Mononuclear cell (primary cell): ENCODE results near the gene MACROD1. TPM values are rescaled to one million over a fixed set of nuclear protein-coding genes. Genes with fewer than 3 reads are reported as not detected.

Experiments used
- H3K27me3 ChIP-seq: 2 replicates; pipeline ENCODE4 v1.6.0; 2011; ENCODE audit warnings: low read length, control low read depth; ENCODE audit not compliant: insufficient read depth
- H3K4me1 ChIP-seq: 2 replicates; pipeline ENCODE4 v1.5.1; 2011; ENCODE audit warnings: mild to moderate bottlenecking, low read length, control low read depth; ENCODE audit not compliant: insufficient read depth
- H3K4me3 ChIP-seq: 2 replicates; pipeline ENCODE4 v1.5.1; 2011; ENCODE audit warnings: mild to moderate bottlenecking, low read length, moderate library complexity
- H3K9me3 ChIP-seq: 2 replicates; pipeline ENCODE4 v1.5.1; 2011; ENCODE audit warnings: low read depth, mild to moderate bottlenecking, control low read depth, low read length
- total RNA-seq: library from RNA; depleted of rRNA; stranded (reverse); fragments of >200 nt; gene quantifications from one replicate; pipeline ENCODE4 v1.2.3, GENCODE V29; 2012

MACROD1 gene
- total RNA-seq, 1 donor: 4.0 TPM

- Histone ChIP-seq H3K4me3 (no peak overlapping the region), H3K9me3 (no peaks in the 10 kb centered on the region), H3K4me1 (peaks cover 7% of the 10 kb centered on the region), H3K27me3 (no peaks in the 10 kb centered on the region)
Measured at GRCh38 chr11:64077607-64078006, 88.3 kb downstream of the MACROD1 start.

DNA sequence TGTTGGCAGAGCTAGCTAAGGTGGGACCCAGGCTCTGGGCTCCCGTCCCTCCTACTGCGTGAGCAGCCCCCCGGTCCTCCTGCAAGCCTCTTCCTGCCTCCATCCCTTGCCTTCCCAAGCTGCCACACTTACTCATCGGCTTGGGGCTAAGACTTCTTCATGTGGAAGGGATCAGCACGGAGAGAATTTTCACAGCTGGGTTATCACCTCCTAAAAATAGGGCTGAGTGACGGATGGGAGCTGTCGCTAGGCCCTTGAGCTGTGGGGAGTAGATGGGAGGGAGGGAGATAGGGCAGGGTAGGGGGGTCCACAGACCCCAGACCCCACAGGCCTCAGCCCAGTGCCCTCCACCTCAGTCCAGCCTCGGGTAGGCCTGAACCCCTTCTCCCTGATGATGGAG lies 89.2 kb downstream of the MACROD1 start:
- H3K9me3 ChIP-seq: no peaks in the 10 kb centered on the region
- H3K27me3 ChIP-seq: no peaks in the 10 kb centered on the region
- no peak overlapping the region for H3K4me3 ChIP-seq
- peaks cover 7% of the 10 kb centered on the region for H3K4me1 ChIP-seq

DNA sequence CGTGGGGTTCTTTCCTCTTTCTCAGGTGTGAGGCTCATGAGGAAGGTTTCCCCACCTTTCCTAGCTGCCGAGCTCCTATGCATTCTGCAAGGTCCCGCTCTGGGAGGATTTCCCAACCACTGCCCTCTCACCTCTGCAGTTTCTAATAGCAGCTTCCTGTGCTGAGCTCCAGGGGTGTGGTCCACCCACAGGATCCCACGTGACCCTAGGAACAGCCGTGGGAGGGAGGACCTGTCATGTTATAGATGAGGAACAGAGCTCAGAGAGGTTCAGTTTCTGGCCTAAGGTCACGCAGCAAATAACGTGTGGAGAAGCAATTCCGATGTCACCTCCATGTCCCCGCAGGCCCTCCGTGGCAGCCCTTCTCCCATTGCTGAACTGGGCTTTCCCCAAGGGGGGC lies 91.7 kb downstream of the MACROD1 start:
- Histone ChIP-seq H3K9me3 (no peaks in the 10 kb centered on the region), H3K4me1 (peaks cover 7% of the 10 kb centered on the region), H3K27me3 (no peaks in the 10 kb centered on the region), H3K4me3 (no peak overlapping the region)

- peaks cover 7% of the 10 kb centered on the region for H3K4me1 ChIP-seq
- no peaks in the 10 kb centered on the region for H3K27me3 ChIP-seq
Measured at GRCh38 chr11:64073542-64073941, 92.4 kb downstream of the MACROD1 start.

GRCh38 chr11:64072871-64073270 lies 93.0 kb downstream of the MACROD1 start:
- H3K4me1 ChIP-seq: peaks cover 7% of the 10 kb centered on the region
- H3K9me3 ChIP-seq: no peaks in the 10 kb centered on the region
- no peaks in the 10 kb centered on the region for H3K27me3 ChIP-seq
- no peak overlapping the region for H3K4me3 ChIP-seq

More at GRCh38 chr11:64073542-64073941, 92.4 kb downstream of the MACROD1 start:
- Histone ChIP-seq H3K4me3 (no peak overlapping the region), H3K9me3 (no peaks in the 10 kb centered on the region)

DNA sequence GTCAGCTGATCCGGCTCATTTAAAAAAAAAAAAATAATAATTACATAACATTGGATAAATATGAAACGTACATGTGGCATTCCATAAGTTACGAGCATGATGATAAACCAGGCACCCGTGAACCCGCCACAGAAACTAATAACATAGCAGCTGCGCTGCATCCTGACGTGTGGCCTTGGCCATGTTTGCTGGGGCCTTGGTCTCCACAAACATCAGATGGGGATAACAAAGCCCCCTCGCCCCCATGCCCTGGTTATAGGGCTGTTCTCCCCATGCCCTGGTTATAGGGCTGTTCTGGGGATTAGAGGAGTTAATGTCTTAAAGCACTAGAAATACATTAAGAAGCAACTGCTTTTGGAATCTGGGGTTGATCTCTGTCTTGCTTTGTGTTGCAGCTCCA lies 93.5 kb downstream of the MACROD1 start:
- no peaks in the 10 kb centered on the region for H3K27me3 ChIP-seq
- no peaks in the 10 kb centered on the region for H3K9me3 ChIP-seq
- no peak overlapping the region for H3K4me3 ChIP-seq
- H3K4me1 ChIP-seq: peaks cover 7% of the 10 kb centered on the region

- H3K9me3 ChIP-seq: no peaks in the 10 kb centered on the region
- H3K4me3 ChIP-seq: no peak overlapping the region
- H3K27me3 ChIP-seq: no peaks in the 10 kb centered on the region
- peaks cover 7% of the 10 kb centered on the region for H3K4me1 ChIP-seq
Measured at GRCh38 chr11:64071849-64072248, 94.1 kb downstream of the MACROD1 start.

DNA sequence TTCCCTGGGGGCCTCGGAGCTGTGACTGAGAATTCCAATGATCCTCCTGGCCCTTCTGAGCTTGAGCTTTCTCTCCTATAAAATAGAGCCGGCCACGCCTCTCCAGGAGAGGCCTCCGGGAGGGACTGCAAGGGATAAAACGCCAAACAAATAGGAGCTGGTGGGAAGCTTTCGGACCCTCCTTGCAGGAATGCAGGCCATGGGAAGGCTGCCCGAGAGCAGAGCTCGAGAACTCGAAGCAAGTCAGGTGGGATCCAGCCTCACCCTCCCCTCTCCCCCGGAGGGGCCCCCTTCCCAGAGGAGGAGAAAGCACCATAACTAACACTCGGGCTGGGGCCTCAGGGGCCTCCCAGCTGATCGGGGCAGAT lies 95.6 kb downstream of the MACROD1 start:
- no peak overlapping the region for H3K4me3 ChIP-seq
- peaks cover 7% of the 10 kb centered on the region for H3K4me1 ChIP-seq
- H3K27me3 ChIP-seq: no peaks in the 10 kb centered on the region
- H3K9me3 ChIP-seq: no peaks in the 10 kb centered on the region

GRCh38 chr11:64069401-64070313 lies 96.3 kb downstream of the MACROD1 start:
- Histone ChIP-seq H3K9me3 (no peaks in the 10 kb centered on the region), H3K27me3 (no peaks in the 10 kb centered on the region), H3K4me1 (peaks cover 7% of the 10 kb centered on the region), H3K4me3 (no peak overlapping the region)

GRCh38 chr11:64068705-64069400 lies 97.1 kb downstream of the MACROD1 start:
- Histone ChIP-seq H3K4me3 (no peak overlapping the region), H3K9me3 (no peaks in the 10 kb centered on the region), H3K27me3 (no peaks in the 10 kb centered on the region), H3K4me1 (peaks cover under 1% of the 10 kb centered on the region)

- Histone ChIP-seq H3K27me3 (no peaks in the 10 kb centered on the region), H3K4me3 (no peak overlapping the region), H3K9me3 (no peaks in the 10 kb centered on the region), H3K4me1 (no peaks in the 10 kb centered on the region)
Measured at GRCh38 chr11:64067230-64067993, 98.5 kb downstream of the MACROD1 start.

DNA sequence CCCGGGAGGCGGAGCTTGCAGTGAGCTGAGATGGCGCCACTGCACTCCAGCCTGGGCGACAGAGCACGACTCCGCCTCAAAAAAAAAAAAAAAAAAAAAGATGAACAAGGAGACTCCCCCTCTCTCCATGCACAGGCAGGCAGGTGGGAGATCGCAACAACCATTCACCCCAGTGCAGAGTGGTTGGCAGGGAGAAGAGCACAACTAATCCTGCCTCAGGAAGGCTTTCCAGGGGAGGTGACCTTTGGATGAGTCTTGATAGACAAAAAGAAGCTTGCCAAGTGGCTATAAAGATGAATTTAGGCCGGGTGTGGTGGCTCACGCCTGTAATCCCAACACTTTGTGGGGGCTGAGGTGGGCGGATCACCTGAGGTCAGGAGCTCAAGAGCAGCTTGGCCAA lies 100.2 kb downstream of the MACROD1 start:
- Histone ChIP-seq H3K27me3 (peaks cover 12% of the 10 kb centered on the region), H3K4me1 (peaks cover 8% of the 10 kb centered on the region), H3K4me3 (no peak overlapping the region), H3K9me3 (no peaks in the 10 kb centered on the region)

DNA sequence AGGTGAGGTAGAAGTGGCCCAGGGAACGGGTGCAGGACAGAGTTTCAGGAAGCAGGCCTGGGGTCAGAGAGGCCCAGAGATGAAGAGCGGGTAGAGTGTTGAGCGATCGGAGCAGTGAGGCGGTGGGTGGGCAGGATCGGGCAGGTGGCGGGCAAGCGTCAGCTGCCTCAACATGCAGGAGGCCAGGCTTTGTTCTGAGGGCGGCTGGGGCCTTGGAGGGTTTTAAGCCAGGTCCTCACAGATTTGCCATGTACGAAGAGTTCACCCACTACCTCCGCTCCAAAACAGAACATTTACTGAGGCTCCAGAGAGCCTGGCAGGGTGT lies 100.8 kb downstream of the MACROD1 start:
- H3K4me1 ChIP-seq: peaks cover 14% of the 10 kb centered on the region
- H3K4me3 ChIP-seq: no peak overlapping the region
- H3K9me3 ChIP-seq: no peaks in the 10 kb centered on the region
- peaks cover 18% of the 10 kb centered on the region for H3K27me3 ChIP-seq

DNA sequence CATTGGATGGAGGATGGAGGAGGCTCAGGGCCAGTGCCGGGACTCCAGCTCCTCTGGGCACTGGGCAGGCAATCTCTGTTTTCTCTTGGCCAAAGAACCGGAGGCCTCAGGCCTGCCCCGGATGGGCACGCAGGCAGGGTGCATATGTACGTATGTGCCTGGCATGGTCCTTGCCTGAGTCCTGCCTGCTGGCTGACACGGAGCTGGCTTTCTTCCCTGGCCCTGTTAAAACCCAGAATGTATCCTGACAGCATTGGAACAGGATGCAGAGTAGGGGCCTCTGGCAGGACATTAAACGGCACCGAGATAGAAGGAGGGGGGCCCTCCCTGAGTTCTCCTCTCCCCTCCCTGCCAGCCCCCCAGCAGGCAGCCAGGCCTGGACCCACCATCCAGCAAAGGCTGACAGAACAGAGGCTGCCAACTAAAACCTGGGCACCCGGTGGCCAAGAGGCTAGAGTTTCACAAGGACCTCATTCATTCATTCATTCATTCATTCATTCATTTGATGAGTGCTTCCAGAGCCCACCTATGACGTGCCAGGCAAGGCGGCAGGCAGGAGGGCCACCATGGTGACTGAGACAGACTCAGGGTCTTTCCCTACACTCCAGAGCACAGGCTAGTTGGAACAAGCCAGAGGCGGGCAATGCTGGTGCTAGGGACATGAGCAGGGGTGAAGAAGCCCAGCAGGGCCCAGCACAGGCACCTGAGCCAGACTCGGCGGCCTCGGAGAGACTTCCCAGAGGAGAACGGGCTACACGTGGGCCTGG lies 101.4 kb downstream of the MACROD1 start:
- Histone ChIP-seq H3K9me3 (no peaks in the 10 kb centered on the region), H3K27me3 (peaks cover 18% of the 10 kb centered on the region), H3K4me3 (no peak overlapping the region), H3K4me1 (peaks cover 14% of the 10 kb centered on the region)
